ENCODE results near the gene SHANK3.

Gene SHANK3

DNA sequence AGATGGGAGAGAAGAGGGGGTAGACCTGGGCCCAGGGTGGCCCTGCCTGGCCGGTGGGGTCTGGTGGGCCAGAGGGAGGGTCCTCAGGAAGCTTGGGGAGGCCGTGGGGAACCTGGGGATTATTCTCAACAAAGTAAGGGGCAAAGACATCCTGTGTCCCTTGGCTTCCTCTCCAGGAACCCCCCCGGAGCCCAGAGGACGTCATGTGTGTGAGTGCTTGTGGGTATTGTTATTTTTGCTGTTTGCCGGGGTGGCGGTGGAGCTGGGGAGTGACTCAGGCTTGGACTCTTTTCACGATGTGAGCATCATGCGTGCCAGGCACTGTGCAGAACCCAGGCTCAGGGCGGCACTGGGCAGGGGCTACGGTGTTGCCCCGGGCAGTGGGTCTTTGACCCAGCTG, 982 bp upstream of the SHANK3 start:
- no peak overlapping the region for H3K4me3 ChIP-seq (ENCODE audit: low read depth, low read length)
- TF ChIP-seq, protein P1, sequence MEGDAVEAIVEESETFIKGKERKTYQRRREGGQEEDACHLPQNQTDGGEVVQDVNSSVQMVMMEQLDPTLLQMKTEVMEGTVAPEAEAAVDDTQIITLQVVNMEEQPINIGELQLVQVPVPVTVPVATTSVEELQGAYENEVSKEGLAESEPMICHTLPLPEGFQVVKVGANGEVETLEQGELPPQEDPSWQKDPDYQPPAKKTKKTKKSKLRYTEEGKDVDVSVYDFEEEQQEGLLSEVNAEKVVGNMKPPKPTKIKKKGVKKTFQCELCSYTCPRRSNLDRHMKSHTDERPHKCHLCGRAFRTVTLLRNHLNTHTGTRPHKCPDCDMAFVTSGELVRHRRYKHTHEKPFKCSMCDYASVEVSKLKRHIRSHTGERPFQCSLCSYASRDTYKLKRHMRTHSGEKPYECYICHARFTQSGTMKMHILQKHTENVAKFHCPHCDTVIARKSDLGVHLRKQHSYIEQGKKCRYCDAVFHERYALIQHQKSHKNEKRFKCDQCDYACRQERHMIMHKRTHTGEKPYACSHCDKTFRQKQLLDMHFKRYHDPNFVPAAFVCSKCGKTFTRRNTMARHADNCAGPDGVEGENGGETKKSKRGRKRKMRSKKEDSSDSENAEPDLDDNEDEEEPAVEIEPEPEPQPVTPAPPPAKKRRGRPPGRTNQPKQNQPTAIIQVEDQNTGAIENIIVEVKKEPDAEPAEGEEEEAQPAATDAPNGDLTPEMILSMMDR (conservative IDR thresholded peaks at IDR 0.05; ENCODE audit: low read depth, low read length), result no peak
- no peak for DNase-seq (ENCODE audit: low read depth)

DNA sequence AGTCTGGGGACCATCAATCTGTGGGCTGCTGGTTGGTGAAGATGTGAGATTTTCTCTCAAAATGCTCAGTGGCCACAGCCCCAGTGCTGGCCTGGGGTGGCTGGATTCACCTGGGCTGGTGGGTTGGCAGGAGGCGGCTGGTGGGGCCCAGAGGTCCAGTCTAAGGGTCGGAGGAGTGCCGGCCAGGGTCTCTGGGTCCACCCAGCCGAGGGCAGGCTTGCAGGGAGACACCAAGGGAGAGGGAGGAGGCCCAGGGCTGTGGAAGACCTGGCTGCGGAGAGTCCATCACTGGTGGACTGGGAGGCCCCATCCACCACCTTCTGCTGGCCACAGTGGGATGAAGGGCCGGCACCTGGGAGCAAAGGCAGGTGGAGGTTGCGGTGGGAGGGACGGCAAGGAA, 582 bp upstream of the SHANK3 start:
- no peak overlapping the region for H3K4me3 ChIP-seq (ENCODE audit: low read depth, low read length)
- DNase-seq (ENCODE audit: low read depth), result no peak
- TF ChIP-seq, protein P1 (conservative IDR thresholded peaks at IDR 0.05; ENCODE audit: low read depth, low read length), result no peak

DNA sequence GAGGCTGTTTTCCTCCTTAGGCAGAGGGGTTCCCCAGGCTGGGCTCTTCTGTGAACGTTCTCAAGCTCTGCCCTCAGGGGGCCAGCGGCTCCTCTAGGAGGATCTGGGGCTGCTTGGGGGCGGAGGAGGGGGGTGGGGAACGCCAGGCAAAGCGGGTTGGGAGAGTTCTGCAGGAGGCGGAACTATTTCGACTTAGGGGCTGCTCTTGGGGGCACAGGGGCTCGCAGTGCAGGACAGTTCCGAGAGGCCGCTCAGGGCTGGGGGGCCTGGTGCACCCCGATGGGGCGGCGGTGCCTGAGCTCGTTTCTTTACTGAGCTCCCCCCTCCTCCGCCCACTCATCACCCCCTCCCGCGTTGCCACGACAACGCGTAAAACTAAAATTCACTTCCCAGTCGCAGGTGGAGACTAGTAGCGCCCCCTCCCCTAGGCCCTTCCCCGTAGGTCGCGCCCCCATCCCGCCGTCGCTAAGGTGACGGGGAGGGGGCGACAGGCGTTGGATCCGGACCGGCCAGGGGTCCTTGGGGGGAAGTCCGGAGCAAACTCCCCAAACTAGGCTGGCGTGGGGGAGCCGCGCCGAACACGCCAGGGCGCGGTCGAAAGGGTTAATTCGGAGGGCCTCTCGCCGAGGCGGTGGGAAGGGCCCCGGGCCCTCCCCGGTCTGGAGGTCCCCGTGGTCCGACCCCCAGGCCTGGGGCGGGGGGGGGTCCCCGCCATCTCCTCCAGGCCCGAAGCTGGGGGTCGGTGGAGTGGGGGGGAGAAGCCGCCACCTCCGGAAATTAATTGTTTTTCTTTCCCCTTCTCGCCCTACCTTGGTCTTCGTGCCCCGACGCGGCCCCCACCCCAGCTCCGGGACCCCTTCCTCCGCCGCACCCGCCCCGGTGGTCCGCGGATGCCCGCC, 857 bp downstream of the SHANK3 start:
- DNase-seq (ENCODE audit: low read depth), result no peak
- TF ChIP-seq, protein P1 (conservative IDR thresholded peaks at IDR 0.05; ENCODE audit: low read depth, low read length), result no peak
- H3K4me3 ChIP-seq (ENCODE audit: low read depth, low read length), result no peak overlapping the region

DNA sequence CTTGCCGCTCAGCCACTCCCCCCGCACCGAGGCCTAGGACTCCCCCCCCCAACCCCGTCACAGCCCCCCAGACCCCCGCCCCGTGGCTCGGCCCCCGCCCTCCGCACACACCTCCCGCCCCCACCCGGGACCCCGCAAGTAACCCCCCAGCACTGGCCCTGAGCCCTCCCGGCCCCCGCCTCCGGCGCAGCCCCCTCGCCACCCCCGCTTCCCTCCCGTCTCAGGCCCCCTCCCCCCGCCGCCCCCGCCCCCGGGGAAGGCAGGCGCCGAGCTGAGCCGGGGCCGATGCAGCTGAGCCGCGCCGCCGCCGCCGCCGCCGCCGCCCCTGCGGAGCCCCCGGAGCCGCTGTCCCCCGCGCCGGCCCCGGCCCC, 1.5 kb downstream of the SHANK3 start:
- DNase-seq (ENCODE audit: low read depth), result no peak
- H3K4me3 ChIP-seq (ENCODE audit: low read depth, low read length), result no peak overlapping the region
- TF ChIP-seq, protein P1 (conservative IDR thresholded peaks at IDR 0.05; ENCODE audit: low read depth, low read length), result no peak

DNA sequence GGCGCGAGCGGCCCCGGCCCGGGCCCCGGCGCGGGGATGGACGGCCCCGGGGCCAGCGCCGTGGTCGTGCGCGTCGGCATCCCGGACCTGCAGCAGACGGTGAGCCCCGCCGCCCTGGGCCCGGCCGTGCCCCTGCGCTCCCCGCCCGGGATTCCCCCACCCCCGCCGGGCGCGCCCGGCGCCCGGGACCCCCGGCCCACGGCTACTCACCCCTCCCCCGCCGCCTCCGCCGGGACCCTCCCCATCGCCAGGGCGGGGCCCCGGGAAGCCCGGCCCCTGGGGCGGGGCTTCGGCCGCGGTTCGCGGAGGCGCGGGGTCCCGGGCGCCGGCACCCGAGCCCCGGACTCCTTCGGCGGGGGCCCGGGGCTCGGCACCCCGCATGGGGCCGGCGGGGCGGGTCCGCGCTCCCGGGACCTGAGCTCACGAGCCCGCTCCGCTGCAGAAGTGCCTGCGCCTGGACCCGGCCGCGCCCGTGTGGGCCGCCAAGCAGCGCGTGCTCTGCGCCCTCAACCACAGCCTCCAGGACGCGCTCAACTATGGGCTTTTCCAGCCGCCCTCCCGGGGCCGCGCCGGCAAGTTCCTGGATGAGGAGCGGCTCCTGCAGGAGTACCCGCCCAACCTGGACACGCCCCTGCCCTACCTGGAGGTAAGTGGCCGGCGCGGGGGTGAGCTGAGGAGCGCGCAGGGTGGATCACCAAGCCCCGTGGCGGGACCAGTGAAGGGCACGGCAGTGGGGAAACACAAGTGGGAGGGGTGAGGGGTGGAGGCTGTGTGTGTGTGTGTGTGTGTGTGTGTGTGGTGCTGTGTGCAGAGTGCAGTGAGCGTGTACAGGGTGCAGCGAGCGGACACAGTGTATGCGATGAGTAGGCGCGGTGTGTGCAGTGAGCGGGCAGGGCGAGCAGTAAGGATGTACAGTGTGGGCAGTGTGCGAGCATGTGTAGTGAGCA, 2.3 kb downstream of the SHANK3 start:
- H3K4me3 ChIP-seq (ENCODE audit: low read depth, low read length), result peak overlapping the region; percentile 20
- DNase-seq (ENCODE audit: low read depth), result no peak
- TF ChIP-seq, protein P1 (conservative IDR thresholded peaks at IDR 0.05; ENCODE audit: low read depth, low read length), result no peak

DNA sequence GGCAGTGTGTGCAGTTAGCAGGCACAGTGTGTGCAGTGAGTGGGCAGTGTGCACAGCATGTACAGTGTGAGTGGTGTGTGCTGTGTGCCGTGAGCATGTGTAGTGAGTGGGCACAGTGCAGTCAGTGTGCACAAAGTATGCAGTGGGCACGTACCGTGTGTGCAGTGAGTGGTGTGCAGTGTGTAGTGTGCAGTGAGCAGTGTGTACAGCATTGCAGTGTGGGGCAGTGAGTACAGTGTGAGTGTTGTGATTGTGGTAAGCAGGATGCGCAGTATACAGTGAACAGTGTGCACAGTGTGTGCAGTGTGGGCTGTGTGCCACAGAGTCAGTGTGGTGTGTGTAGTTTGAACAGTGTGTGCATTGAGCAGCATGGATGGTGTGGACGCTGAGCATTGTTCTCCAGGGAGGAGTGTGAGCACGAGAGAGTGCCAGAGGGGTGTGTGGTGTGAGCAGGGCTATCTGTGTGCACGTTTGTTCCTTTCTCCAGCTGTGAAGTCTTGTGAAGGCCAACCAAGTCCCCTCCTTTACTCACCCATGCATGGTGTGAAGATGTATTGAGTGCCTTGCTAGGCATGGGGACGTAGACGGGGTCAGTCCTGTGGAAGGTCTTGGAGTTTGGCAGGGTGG, 3.0 kb downstream of the SHANK3 start:
- no peak overlapping the region for H3K4me3 ChIP-seq (ENCODE audit: low read depth, low read length)
- TF ChIP-seq, protein P1 (conservative IDR thresholded peaks at IDR 0.05; ENCODE audit: low read depth, low read length), result no peak
- no peak for DNase-seq (ENCODE audit: low read depth)
